Measurements from ENCODE around the gene ATP5PF. TPM values are rescaled to one million over a fixed set of nuclear protein-coding genes. Genes with fewer than 3 reads are reported as not detected.
A peak's percentile ranks its signal among the peaks of the same experiment; 100 is the strongest.
"Not testable (repeated sequence)": the region's sequence is repeated elsewhere in the genome, so short reads cannot be mapped to it uniquely, and the experiment has no call there.

The ATP5PF gene
- total and polyA plus RNA-seq, 2 donors, result 71.3 to 276 TPM

GRCh38 chr21:25708467-25709065 is 26.1 kb downstream of the ATP5PF start:
- no peaks in the 10 kb centered on the region for H3K4me1 ChIP-seq (ENCODE audit: insufficient read depth)
- WGBS, result 62% methylated on average over 7 of the region's 7 CpGs
- no peaks in the 10 kb centered on the region for H3K36me3 ChIP-seq (ENCODE audit: insufficient read depth)
- no peak overlapping the region for H3K4me3 ChIP-seq (ENCODE audit: low read depth, low read length)
- DNase-seq (ENCODE audit: extremely low spot score), result peak; percentile 20
- H3K27ac ChIP-seq (ENCODE audit: low read depth), result no peak overlapping the region

GRCh38 chr21:25701529-25701928 is 33.2 kb downstream of the ATP5PF start:
- peaks cover 3% of the 10 kb centered on the region for H3K36me3 ChIP-seq (ENCODE audit: insufficient read depth)
- WGBS, result 51% methylated on average over 4 of the region's 4 CpGs
- no peak overlapping the region for H3K27ac ChIP-seq (ENCODE audit: low read depth)

GRCh38 chr21:25700741-25701140 is 34.0 kb downstream of the ATP5PF start:
- no peak for DNase-seq (ENCODE audit: extremely low spot score)
- WGBS, result 90% methylated on average over 1 of the region's 1 CpG
- H3K4me1 ChIP-seq (ENCODE audit: insufficient read depth), result no peaks in the 10 kb centered on the region
- H3K36me3 ChIP-seq (ENCODE audit: insufficient read depth), result peaks cover 3% of the 10 kb centered on the region
- no peak overlapping the region for H3K27ac ChIP-seq (ENCODE audit: low read depth)
- no peak overlapping the region for H3K4me3 ChIP-seq (ENCODE audit: low read depth, low read length)

More at GRCh38 chr21:25701529-25701928, 33.2 kb downstream of the ATP5PF start:
- no peak for DNase-seq (ENCODE audit: extremely low spot score)
- H3K4me1 ChIP-seq (ENCODE audit: insufficient read depth), result no peaks in the 10 kb centered on the region
- H3K4me3 ChIP-seq (ENCODE audit: low read depth, low read length), result no peak overlapping the region

- H3K4me1 ChIP-seq (ENCODE audit: insufficient read depth); H3K4me3 ChIP-seq (ENCODE audit: low read depth, low read length); H3K27ac ChIP-seq (ENCODE audit: low read depth); DNase-seq (ENCODE audit: extremely low spot score); H3K36me3 ChIP-seq (ENCODE audit: insufficient read depth): not testable (repeated sequence)
- 90% methylated on average over 35 of the region's 36 CpGs for WGBS
Measured at GRCh38 chr21:25695461-25695860, 39.2 kb downstream of the ATP5PF start.

GRCh38 chr21:25691976-25692375 is 42.7 kb downstream of the ATP5PF start:
- H3K4me1 ChIP-seq (ENCODE audit: insufficient read depth), result no peaks in the 10 kb centered on the region
- no peaks in the 10 kb centered on the region for H3K36me3 ChIP-seq (ENCODE audit: insufficient read depth)
- 72% methylated on average over 3 of the region's 3 CpGs for WGBS
- no peak for DNase-seq (ENCODE audit: extremely low spot score)
- no peak overlapping the region for H3K4me3 ChIP-seq (ENCODE audit: low read depth, low read length)
- no peak overlapping the region for H3K27ac ChIP-seq (ENCODE audit: low read depth)

- H3K4me1 ChIP-seq (ENCODE audit: insufficient read depth), result no peaks in the 10 kb centered on the region
- no peak overlapping the region for H3K4me3 ChIP-seq (ENCODE audit: low read depth, low read length)
- WGBS, result 73% methylated on average over 1 of the region's 1 CpG
- H3K36me3 ChIP-seq (ENCODE audit: insufficient read depth), result no peaks in the 10 kb centered on the region
- H3K27ac ChIP-seq (ENCODE audit: low read depth), result no peak overlapping the region
- DNase-seq (ENCODE audit: extremely low spot score), result no peak
Measured at GRCh38 chr21:25689226-25689625, 45.5 kb downstream of the ATP5PF start.

- no peak overlapping the region for H3K4me3 ChIP-seq (ENCODE audit: low read depth, low read length)
- DNase-seq (ENCODE audit: extremely low spot score), result no peak
- 76% methylated on average over 9 of the region's 9 CpGs for WGBS
- no peaks in the 10 kb centered on the region for H3K36me3 ChIP-seq (ENCODE audit: insufficient read depth)
- no peak overlapping the region for H3K27ac ChIP-seq (ENCODE audit: low read depth)
- H3K4me1 ChIP-seq (ENCODE audit: insufficient read depth), result no peaks in the 10 kb centered on the region
Measured at GRCh38 chr21:25688275-25689155, 46.2 kb downstream of the ATP5PF start.

GRCh38 chr21:25687787-25688186 is 46.9 kb downstream of the ATP5PF start:
- 86% methylated on average over 4 of the region's 4 CpGs for WGBS
- no peaks in the 10 kb centered on the region for H3K4me1 ChIP-seq (ENCODE audit: insufficient read depth)
- no peak overlapping the region for H3K27ac ChIP-seq (ENCODE audit: low read depth)
- H3K36me3 ChIP-seq (ENCODE audit: insufficient read depth), result no peaks in the 10 kb centered on the region
- no peak overlapping the region for H3K4me3 ChIP-seq (ENCODE audit: low read depth, low read length)
- no peak for DNase-seq (ENCODE audit: extremely low spot score)

- 67% methylated on average over 9 of the region's 9 CpGs for WGBS
- no peaks in the 10 kb centered on the region for H3K4me1 ChIP-seq (ENCODE audit: insufficient read depth)
- no peak overlapping the region for H3K4me3 ChIP-seq (ENCODE audit: low read depth, low read length)
- no peak overlapping the region for H3K27ac ChIP-seq (ENCODE audit: low read depth)
- no peak for DNase-seq (ENCODE audit: extremely low spot score)
- H3K36me3 ChIP-seq (ENCODE audit: insufficient read depth), result no peaks in the 10 kb centered on the region
Measured at GRCh38 chr21:25682382-25682781, 52.3 kb downstream of the ATP5PF start.

- H3K4me1 ChIP-seq (ENCODE audit: insufficient read depth), result no peaks in the 10 kb centered on the region
- no peak overlapping the region for H3K4me3 ChIP-seq (ENCODE audit: low read depth, low read length)
- DNase-seq (ENCODE audit: extremely low spot score), result no peak
- H3K36me3 ChIP-seq (ENCODE audit: insufficient read depth), result no peaks in the 10 kb centered on the region
- no peak overlapping the region for H3K27ac ChIP-seq (ENCODE audit: low read depth)
Measured at GRCh38 chr21:25676451-25676850, 58.3 kb downstream of the ATP5PF start.

Other genes with a start within 250 kb of the ATP5PF start
- gene MRPL39, start 127.4 kb downstream of the ATP5PF start, total RNA-seq, result 34.7 TPM
- gene MRPL39, start 127.4 kb downstream of the ATP5PF start, polyA plus RNA-seq, result 28.2 TPM
- 62.1 TPM for gene JAM2, start 95.6 kb downstream of the ATP5PF start, total RNA-seq
- 25.3 TPM for gene JAM2, start 95.6 kb downstream of the ATP5PF start, polyA plus RNA-seq
- gene GABPA, start 68 bp upstream of the ATP5PF start, total RNA-seq, result 75.9 TPM
- gene GABPA, start 68 bp upstream of the ATP5PF start, polyA plus RNA-seq, result 16.3 TPM

All from urinary bladder (tissue), 4 donors.